Epithelial cell of prostate (primary cell): ENCODE data around the gene SSBP3.

Experiments used
- DNase-seq: peaks from one replicate; pipeline ENCODE4 v3.0.0-alpha.2; 2011; ENCODE audit warnings: low read depth, low spot score
- H3K27ac ChIP-seq: fragments of 450-650 bp; 2 replicates; pipeline ENCODE4 v1.5.1; 2017; ENCODE audit warnings: mild to moderate bottlenecking

Gene SSBP3

GRCh38 chr1:54257876-54258275 is 148.3 kb downstream of the SSBP3 start:
- DNase-seq, result no peak
- no peak overlapping the region for H3K27ac ChIP-seq

GRCh38 chr1:54257346-54257620 is 148.9 kb downstream of the SSBP3 start:
- H3K27ac ChIP-seq, result no peak overlapping the region
- no peak for DNase-seq

- H3K27ac ChIP-seq, result no peak overlapping the region
- no peak for DNase-seq
Observed at GRCh38 chr1:54256522-54257345, 149.5 kb downstream of the SSBP3 start.

- DNase-seq, result no peak
- no peak overlapping the region for H3K27ac ChIP-seq
Observed at GRCh38 chr1:54255026-54255702, 151.0 kb downstream of the SSBP3 start.

GRCh38 chr1:54254055-54254454 is 152.1 kb downstream of the SSBP3 start:
- no peak for DNase-seq
- no peak overlapping the region for H3K27ac ChIP-seq

GRCh38 chr1:54253480-54253879 is 152.7 kb downstream of the SSBP3 start:
- peak; percentile 37 for DNase-seq
- H3K27ac ChIP-seq, result no peak overlapping the region

- H3K27ac ChIP-seq, result no peak overlapping the region
- no peak for DNase-seq
Observed at GRCh38 chr1:54252371-54252936, 153.7 kb downstream of the SSBP3 start.

GRCh38 chr1:54250670-54251069 is 155.5 kb downstream of the SSBP3 start:
- no peak for DNase-seq
- no peak overlapping the region for H3K27ac ChIP-seq

GRCh38 chr1:54249819-54250435 is 156.3 kb downstream of the SSBP3 start:
- no peak for DNase-seq
- H3K27ac ChIP-seq, result no peak overlapping the region

- no peak overlapping the region for H3K27ac ChIP-seq
- DNase-seq, result no peak
Observed at GRCh38 chr1:54248966-54249365, 157.2 kb downstream of the SSBP3 start.

GRCh38 chr1:54247863-54248515 is 158.2 kb downstream of the SSBP3 start:
- no peak overlapping the region for H3K27ac ChIP-seq
- no peak for DNase-seq

GRCh38 chr1:54246116-54246721 is 160.0 kb downstream of the SSBP3 start:
- H3K27ac ChIP-seq, result no peak overlapping the region

GRCh38 chr1:54245501-54245900 is 160.7 kb downstream of the SSBP3 start:
- no peak overlapping the region for H3K27ac ChIP-seq
- DNase-seq, result no peak

More at GRCh38 chr1:54246116-54246721, 160.0 kb downstream of the SSBP3 start:
- DNase-seq, result no peak

- H3K27ac ChIP-seq, result no peak overlapping the region
- no peak for DNase-seq
Observed at GRCh38 chr1:54244655-54245054, 161.5 kb downstream of the SSBP3 start.

- no peak for DNase-seq
Observed at GRCh38 chr1:54243022-54243421, 163.2 kb downstream of the SSBP3 start.

GRCh38 chr1:54241364-54241763 is 164.8 kb downstream of the SSBP3 start:
- DNase-seq, result no peak
- no peak overlapping the region for H3K27ac ChIP-seq

More at GRCh38 chr1:54243022-54243421, 163.2 kb downstream of the SSBP3 start:
- no peak overlapping the region for H3K27ac ChIP-seq

- H3K27ac ChIP-seq, result no peak overlapping the region
- no peak for DNase-seq
Observed at GRCh38 chr1:54240741-54241335, 165.4 kb downstream of the SSBP3 start.

- no peak for DNase-seq
- no peak overlapping the region for H3K27ac ChIP-seq
Observed at GRCh38 chr1:54239631-54240031, 166.6 kb downstream of the SSBP3 start.

GRCh38 chr1:54239035-54239383 is 167.2 kb downstream of the SSBP3 start:
- no peak for DNase-seq
- H3K27ac ChIP-seq, result no peak overlapping the region
